Loucy (cell line): ENCODE results near the gene DGKI.

ENCODE experiments used
- H2AFZ ChIP-seq: fragments of 200-600 bp; sonication (generic); 2 replicates; pipeline ENCODE4 v1.6.0; 2016; ENCODE audit warnings: antibody characterized with exemption, mild to moderate bottlenecking, low read length, moderate library complexity
- H3F3A ChIP-seq: fragments of 200-600 bp; 2 replicates; pipeline ENCODE4 v1.6.0; 2016; ENCODE audit warnings: antibody characterized with exemption, low read depth, mild to moderate bottlenecking
- H3K27me3 ChIP-seq: fragments of 200-600 bp; sonication (generic); 2 replicates; pipeline ENCODE4 v1.6.1; 2014; ENCODE audit warnings: low read length, mild to moderate bottlenecking; ENCODE audit not compliant: insufficient read depth, poor library complexity, severe bottlenecking
- H3K36me3 ChIP-seq: fragments of 200-600 bp; sonication (generic); 2 replicates; pipeline ENCODE4 v1.6.1; 2016; ENCODE audit warnings: low read length; ENCODE audit not compliant: insufficient read depth
- H3K4me1 ChIP-seq: fragments of 200-600 bp; sonication (generic); 2 replicates; pipeline ENCODE4 v1.5.1; 2014; ENCODE audit warnings: low read length, mild to moderate bottlenecking; ENCODE audit not compliant: insufficient read depth, poor library complexity, severe bottlenecking
- H3K4me2 ChIP-seq: fragments of 200-600 bp; sonication (generic); 2 replicates; pipeline ENCODE4 v1.6.0; 2014; ENCODE audit warnings: antibody characterized with exemption, low read length, low read depth, mild to moderate bottlenecking; ENCODE audit not compliant: poor library complexity, severe bottlenecking
- H3K4me3 ChIP-seq: fragments of 200-600 bp; sonication (generic); 2 replicates; pipeline ENCODE4 v1.5.1; 2014; ENCODE audit warnings: low read length, mild to moderate bottlenecking, mixed read lengths; ENCODE audit not compliant: poor library complexity, severe bottlenecking
- H3K79me2 ChIP-seq: fragments of 200-600 bp; sonication (generic); 2 replicates; pipeline ENCODE4 v1.6.1; 2014; ENCODE audit warnings: low read length; ENCODE audit not compliant: insufficient read depth
- H3K9ac ChIP-seq: fragments of 200-600 bp; sonication (generic); 2 replicates; pipeline ENCODE4 v1.6.0; 2014; ENCODE audit warnings: mild to moderate bottlenecking, low read depth, low read length, moderate library complexity; ENCODE audit not compliant: poor library complexity, severe bottlenecking
- H3K9me2 ChIP-seq: fragments of 200-600 bp; sonication (generic); replicated peaks from 2 replicates; pipeline ENCODE4 v1.6.1; 2016; ENCODE audit warnings: low read depth, low read length, mixed read lengths
- H3K9me3 ChIP-seq: fragments of 200-600 bp; sonication (generic); 2 replicates; pipeline ENCODE4 v1.6.1; 2014; ENCODE audit warnings: mild to moderate bottlenecking, antibody characterized with exemption, low read length, low read depth; ENCODE audit not compliant: insufficient read depth
- H4K20me1 ChIP-seq: fragments of 200-600 bp; sonication (generic); 2 replicates; pipeline ENCODE4 v1.6.0; 2014; ENCODE audit warnings: antibody characterized with exemption, low read length, mild to moderate bottlenecking; ENCODE audit not compliant: insufficient read depth, poor library complexity, severe bottlenecking
- CTCF ChIP-seq: fragments of 200-600 bp; sonication (generic); conservative IDR thresholded peaks from 2 replicates; pipeline ENCODE4 v1.5.1; 2014; ENCODE audit warnings: mild to moderate bottlenecking, antibody characterized with exemption, low read length
- EZH2phosphoT487 ChIP-seq: fragments of 200-600 bp; IDR thresholded peaks from 2 replicates; pipeline ENCODE4 v1.6.1; 2018; ENCODE audit warnings: antibody characterized with exemption, mild to moderate bottlenecking, moderate library complexity, borderline replicate concordance

The DGKI gene

GRCh38 chr7:137671920-137672319 is 174.9 kb downstream of the DGKI start:
- no peak for TF ChIP-seq EZH2phosphoT487
- no peak for TF ChIP-seq CTCF

GRCh38 chr7:137670222-137671064 is 176.3 kb downstream of the DGKI start:
- no peaks in the 10 kb centered on the region for H4K20me1 ChIP-seq
- H3K4me3 ChIP-seq = no peak overlapping the region
- H3F3A ChIP-seq = no peaks in the 10 kb centered on the region
- H3K36me3 ChIP-seq = no peaks in the 10 kb centered on the region
- no peaks in the 10 kb centered on the region for H3K4me1 ChIP-seq
- no peak overlapping the region for H3K9ac ChIP-seq
- H2AFZ ChIP-seq = no peak overlapping the region
- no peaks in the 10 kb centered on the region for H3K9me2 ChIP-seq
- no peak overlapping the region for H3K4me2 ChIP-seq
- no peaks in the 10 kb centered on the region for H3K27me3 ChIP-seq
- H3K79me2 ChIP-seq = no peaks in the 10 kb centered on the region
- TF ChIP-seq CTCF (no peak), EZH2phosphoT487 (no peak)
- H3K9me3 ChIP-seq = no peaks in the 10 kb centered on the region

More at GRCh38 chr7:137671920-137672319, 174.9 kb downstream of the DGKI start:
- Histone ChIP-seq H3K79me2 (no peaks in the 10 kb centered on the region), H3F3A (no peaks in the 10 kb centered on the region), H2AFZ (no peak overlapping the region), H3K4me1 (no peaks in the 10 kb centered on the region), H4K20me1 (no peaks in the 10 kb centered on the region), H3K27me3 (no peaks in the 10 kb centered on the region), H3K4me3 (no peak overlapping the region), H3K9me2 (no peaks in the 10 kb centered on the region), H3K4me2 (no peak overlapping the region), H3K9me3 (no peaks in the 10 kb centered on the region), H3K36me3 (no peaks in the 10 kb centered on the region), H3K9ac (no peak overlapping the region)

- Histone ChIP-seq H3K9me2 (no peaks in the 10 kb centered on the region), H3K9ac (no peak overlapping the region), H3K9me3 (no peaks in the 10 kb centered on the region), H3K27me3 (no peaks in the 10 kb centered on the region), H3K4me1 (no peaks in the 10 kb centered on the region), H3K36me3 (no peaks in the 10 kb centered on the region), H4K20me1 (no peaks in the 10 kb centered on the region), H3F3A (no peaks in the 10 kb centered on the region), H3K79me2 (no peaks in the 10 kb centered on the region), H3K4me3 (no peak overlapping the region), H3K4me2 (no peak overlapping the region), H2AFZ (no peak overlapping the region)
- no peak for TF ChIP-seq EZH2phosphoT487
These were observed 177.1 kb downstream of the DGKI start for GRCh38 chr7:137669706-137670105.
